ENCODE results near the gene JAM3.

DNA sequence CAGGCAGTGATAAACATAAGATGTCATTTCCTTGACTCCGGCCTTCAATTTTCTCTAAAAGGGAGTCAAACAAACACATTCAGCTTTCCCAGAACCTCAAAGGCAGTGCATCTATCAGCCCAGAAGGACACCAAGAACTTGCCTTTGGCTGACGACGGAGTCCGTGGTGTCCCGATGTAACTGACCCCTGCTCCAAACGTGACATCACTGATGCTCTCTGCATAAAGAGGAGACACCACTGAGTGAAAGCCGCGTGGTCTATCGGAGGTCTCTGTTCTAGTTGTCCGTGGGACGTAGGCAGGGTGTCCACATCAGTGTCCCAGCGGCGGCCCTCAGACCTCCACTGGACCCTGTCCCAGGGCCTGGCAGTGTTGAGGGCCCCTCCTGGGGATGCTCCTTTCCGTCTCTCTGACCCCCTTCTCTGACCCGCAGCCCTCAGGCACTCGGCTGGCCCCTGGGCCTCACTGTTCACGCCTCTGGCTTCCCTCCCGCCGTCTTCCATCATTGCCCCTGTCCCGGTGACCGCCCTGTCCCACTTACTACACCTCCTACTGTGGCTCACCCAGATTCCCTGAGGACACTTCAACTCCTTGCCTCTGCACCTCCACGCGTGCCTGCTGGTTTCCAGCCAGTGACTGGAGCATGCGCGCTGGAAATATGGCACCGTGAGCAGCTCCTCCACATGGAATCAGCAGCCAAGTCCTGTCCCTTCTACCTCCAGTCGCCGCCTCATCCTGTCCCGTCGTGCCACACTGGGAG, 84.5 kb downstream of the JAM3 start:
- no peak for TF ChIP-seq CREM (IDR thresholded peaks at IDR 0.05)
- TF ChIP-seq CREM (CRISPR knock-in tag; IDR thresholded peaks at IDR 0.05), result no peak
- no peak for TF ChIP-seq CREB1 (IDR thresholded peaks at IDR 0.05)
- TF ChIP-seq CREB1 (CRISPR knock-in tag; IDR thresholded peaks at IDR 0.05), result no peak
- TF ChIP-seq, protein P1, sequence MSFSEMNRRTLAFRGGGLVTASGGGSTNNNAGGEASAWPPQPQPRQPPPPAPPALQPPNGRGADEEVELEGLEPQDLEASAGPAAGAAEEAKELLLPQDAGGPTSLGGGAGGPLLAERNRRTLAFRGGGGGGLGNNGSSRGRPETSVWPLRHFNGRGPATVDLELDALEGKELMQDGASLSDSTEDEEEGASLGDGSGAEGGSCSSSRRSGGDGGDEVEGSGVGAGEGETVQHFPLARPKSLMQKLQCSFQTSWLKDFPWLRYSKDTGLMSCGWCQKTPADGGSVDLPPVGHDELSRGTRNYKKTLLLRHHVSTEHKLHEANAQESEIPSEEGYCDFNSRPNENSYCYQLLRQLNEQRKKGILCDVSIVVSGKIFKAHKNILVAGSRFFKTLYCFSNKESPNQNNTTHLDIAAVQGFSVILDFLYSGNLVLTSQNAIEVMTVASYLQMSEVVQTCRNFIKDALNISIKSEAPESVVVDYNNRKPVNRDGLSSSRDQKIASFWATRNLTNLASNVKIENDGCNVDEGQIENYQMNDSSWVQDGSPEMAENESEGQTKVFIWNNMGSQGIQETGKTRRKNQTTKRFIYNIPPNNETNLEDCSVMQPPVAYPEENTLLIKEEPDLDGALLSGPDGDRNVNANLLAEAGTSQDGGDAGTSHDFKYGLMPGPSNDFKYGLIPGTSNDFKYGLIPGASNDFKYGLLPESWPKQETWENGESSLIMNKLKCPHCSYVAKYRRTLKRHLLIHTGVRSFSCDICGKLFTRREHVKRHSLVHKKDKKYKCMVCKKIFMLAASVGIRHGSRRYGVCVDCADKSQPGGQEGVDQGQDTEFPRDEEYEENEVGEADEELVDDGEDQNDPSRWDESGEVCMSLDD (CRISPR knock-in tag; IDR thresholded peaks at IDR 0.05; ENCODE audit: borderline replicate concordance), result no peak
- TF ChIP-seq SP2 (CRISPR knock-in tag; IDR thresholded peaks at IDR 0.05), result no peak
- TF ChIP-seq ZNF317 (CRISPR knock-in tag; IDR thresholded peaks at IDR 0.05), result no peak
- TF ChIP-seq, protein P2, sequence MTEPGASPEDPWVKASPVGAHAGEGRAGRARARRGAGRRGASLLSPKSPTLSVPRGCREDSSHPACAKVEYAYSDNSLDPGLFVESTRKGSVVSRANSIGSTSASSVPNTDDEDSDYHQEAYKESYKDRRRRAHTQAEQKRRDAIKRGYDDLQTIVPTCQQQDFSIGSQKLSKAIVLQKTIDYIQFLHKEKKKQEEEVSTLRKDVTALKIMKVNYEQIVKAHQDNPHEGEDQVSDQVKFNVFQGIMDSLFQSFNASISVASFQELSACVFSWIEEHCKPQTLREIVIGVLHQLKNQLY (CRISPR knock-in tag; IDR thresholded peaks at IDR 0.05), result no peak
- no peak for TF ChIP-seq CEBPB (IDR thresholded peaks at IDR 0.05; ENCODE audit: borderline replicate concordance, low read depth, low read length)
- no peak for TF ChIP-seq ZC3H13 (CRISPR knock-in tag; IDR thresholded peaks at IDR 0.05)
- TF ChIP-seq, protein P3, sequence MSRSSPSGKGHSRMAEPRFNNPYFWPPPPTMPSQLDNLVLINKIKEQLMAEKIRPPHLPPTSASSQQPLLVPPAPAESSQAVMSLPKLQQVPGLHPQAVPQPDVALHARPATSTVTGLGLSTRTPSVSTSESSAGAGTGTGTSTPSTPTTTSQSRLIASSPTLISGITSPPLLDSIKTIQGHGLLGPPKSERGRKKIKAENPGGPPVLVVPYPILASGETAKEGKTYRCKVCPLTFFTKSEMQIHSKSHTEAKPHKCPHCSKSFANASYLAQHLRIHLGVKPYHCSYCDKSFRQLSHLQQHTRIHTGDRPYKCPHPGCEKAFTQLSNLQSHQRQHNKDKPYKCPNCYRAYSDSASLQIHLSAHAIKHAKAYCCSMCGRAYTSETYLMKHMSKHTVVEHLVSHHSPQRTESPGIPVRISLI (CRISPR knock-in tag; IDR thresholded peaks at IDR 0.05; ENCODE audit: borderline replicate concordance), result no peak
- TF ChIP-seq ZNF777 (CRISPR knock-in tag; IDR thresholded peaks at IDR 0.05), result no peak
- TF ChIP-seq ZFAT (CRISPR knock-in tag; conservative IDR thresholded peaks at IDR 0.05), result no peak
- no peak for TF ChIP-seq ZBTB1 (CRISPR knock-in tag; IDR thresholded peaks at IDR 0.05; ENCODE audit: borderline replicate concordance)
- no peak for TF ChIP-seq NFATC3 (CRISPR knock-in tag; IDR thresholded peaks at IDR 0.05)
- TF ChIP-seq, protein P4, sequence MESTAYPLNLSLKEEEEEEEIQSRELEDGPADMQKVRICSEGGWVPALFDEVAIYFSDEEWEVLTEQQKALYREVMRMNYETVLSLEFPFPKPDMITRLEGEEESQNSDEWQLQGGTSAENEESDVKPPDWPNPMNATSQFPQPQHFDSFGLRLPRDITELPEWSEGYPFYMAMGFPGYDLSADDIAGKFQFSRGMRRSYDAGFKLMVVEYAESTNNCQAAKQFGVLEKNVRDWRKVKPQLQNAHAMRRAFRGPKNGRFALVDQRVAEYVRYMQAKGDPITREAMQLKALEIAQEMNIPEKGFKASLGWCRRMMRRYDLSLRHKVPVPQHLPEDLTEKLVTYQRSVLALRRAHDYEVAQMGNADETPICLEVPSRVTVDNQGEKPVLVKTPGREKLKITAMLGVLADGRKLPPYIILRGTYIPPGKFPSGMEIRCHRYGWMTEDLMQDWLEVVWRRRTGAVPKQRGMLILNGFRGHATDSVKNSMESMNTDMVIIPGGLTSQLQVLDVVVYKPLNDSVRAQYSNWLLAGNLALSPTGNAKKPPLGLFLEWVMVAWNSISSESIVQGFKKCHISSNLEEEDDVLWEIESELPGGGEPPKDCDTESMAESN (CRISPR knock-in tag; conservative IDR thresholded peaks at IDR 0.05), result no peak
